ENCODE data around the gene CAVIN3. TPM values are rescaled to one million over a fixed set of nuclear protein-coding genes. Genes with fewer than 3 reads are reported as not detected.

CAVIN3 gene
- total RNA-seq, 4 donors from 2014 or later, result 8.2 to 124 (median 31.0) TPM

DNA sequence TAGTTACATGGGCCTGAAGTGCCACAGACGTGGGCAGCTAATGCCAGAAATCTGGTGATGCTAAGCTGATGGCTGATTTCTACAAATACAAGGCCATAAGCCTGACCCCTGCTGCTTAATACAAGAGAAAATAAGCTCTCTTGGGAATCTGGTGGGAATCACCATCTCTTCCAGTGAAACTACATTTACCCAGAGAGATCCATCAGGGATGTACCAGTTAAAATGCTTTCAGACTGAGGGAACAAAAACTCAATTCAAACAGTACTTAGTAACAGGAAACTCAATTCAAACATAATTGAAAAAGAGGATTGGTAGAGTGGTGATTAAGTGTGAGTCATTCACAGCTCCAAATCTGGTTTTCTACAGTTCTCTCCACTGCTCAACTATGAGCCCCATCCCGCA, 1.7 kb upstream of the CAVIN3 start:
- in situ Hi-C loops (cut with MboI; ENCODE audit: low pct_ligation_motif_present in 1 of 4, low pct_unique_long_range_greater_than_20kb in 1 of 4, low sequenced_read_pairs in 3 of 4), result loop anchor here in 1 of 4 donors (25.0 kb wide), 1 partner anchor 285 kb away; the partner anchor contains the start of gene OR56A1

GRCh38 chr11:6321356-6321755, 1.1 kb upstream of the CAVIN3 start:
- Histone ChIP-seq H3K36me3 (no peaks in the 10 kb centered on the region), H3K9me3 (no peaks in the 10 kb centered on the region), H3K4me3 (peak overlapping the region in 3 of 4 donors; percentile 37 to 59 (median 49)), H3K27me3 (peaks cover 5% of the 10 kb centered on the region), H3K27ac (peak overlapping the region; percentile 90 to 96 (median 95)), H3K4me1 (peaks cover 5 to 36% (median 26%) of the 10 kb centered on the region in 4 donors)
- no peak for DNase-seq
- TF ChIP-seq, protein P1, sequence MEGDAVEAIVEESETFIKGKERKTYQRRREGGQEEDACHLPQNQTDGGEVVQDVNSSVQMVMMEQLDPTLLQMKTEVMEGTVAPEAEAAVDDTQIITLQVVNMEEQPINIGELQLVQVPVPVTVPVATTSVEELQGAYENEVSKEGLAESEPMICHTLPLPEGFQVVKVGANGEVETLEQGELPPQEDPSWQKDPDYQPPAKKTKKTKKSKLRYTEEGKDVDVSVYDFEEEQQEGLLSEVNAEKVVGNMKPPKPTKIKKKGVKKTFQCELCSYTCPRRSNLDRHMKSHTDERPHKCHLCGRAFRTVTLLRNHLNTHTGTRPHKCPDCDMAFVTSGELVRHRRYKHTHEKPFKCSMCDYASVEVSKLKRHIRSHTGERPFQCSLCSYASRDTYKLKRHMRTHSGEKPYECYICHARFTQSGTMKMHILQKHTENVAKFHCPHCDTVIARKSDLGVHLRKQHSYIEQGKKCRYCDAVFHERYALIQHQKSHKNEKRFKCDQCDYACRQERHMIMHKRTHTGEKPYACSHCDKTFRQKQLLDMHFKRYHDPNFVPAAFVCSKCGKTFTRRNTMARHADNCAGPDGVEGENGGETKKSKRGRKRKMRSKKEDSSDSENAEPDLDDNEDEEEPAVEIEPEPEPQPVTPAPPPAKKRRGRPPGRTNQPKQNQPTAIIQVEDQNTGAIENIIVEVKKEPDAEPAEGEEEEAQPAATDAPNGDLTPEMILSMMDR (IDR thresholded peaks at IDR 0.05), result no peak
- TF ChIP-seq POLR2A (IDR thresholded peaks at IDR 0.05) (no peak), POLR2AphosphoS5 (IDR thresholded peaks at IDR 0.05) (no peak), EP300 (IDR thresholded peaks at IDR 0.05; ENCODE audit: low read depth) (no peak)
- WGBS, 2 donors (ENCODE audit: low coverage in 1 of 2), result 60 to 75% methylated on average over 2 to 12 of the region's 12 CpGs
- in situ Hi-C loops (cut with MboI; ENCODE audit: low pct_ligation_motif_present in 1 of 4, low pct_unique_long_range_greater_than_20kb in 1 of 4, low sequenced_read_pairs in 3 of 4), result loop anchor here in 1 of 4 donors (25.0 kb wide), 1 partner anchor 284 kb away; the partner anchor contains the start of gene OR56A1
- intact Hi-C loops (cut with DNase I; ENCODE audit: low total_unique reads), result no loop called here

More for the DNA sequence above, 1.7 kb upstream of the CAVIN3 start:
- 66 to 73% methylated on average over 2 of the region's 2 CpGs for WGBS, 2 donors (ENCODE audit: low coverage in 1 of 2)
- peaks cover 5 to 36% (median 26%) of the 10 kb centered on the region in 4 donors for H3K4me1 ChIP-seq
- H3K9me3 ChIP-seq, result no peaks in the 10 kb centered on the region
- peaks cover 5% of the 10 kb centered on the region for H3K27me3 ChIP-seq
- no peaks in the 10 kb centered on the region for H3K36me3 ChIP-seq
- DNase-seq, result no peak
- H3K27ac ChIP-seq, result peak overlapping the region; percentile 90 to 96 (median 95)
- H3K4me3 ChIP-seq, result no peak overlapping the region
- intact Hi-C loops (cut with DNase I; ENCODE audit: low total_unique reads), result no loop called here
- TF ChIP-seq POLR2AphosphoS5 (IDR thresholded peaks at IDR 0.05) (no peak), POLR2A (IDR thresholded peaks at IDR 0.05) (no peak), EP300 (IDR thresholded peaks at IDR 0.05; ENCODE audit: low read depth) (no peak)
- TF ChIP-seq, protein P1 (IDR thresholded peaks at IDR 0.05), result no peak

DNA sequence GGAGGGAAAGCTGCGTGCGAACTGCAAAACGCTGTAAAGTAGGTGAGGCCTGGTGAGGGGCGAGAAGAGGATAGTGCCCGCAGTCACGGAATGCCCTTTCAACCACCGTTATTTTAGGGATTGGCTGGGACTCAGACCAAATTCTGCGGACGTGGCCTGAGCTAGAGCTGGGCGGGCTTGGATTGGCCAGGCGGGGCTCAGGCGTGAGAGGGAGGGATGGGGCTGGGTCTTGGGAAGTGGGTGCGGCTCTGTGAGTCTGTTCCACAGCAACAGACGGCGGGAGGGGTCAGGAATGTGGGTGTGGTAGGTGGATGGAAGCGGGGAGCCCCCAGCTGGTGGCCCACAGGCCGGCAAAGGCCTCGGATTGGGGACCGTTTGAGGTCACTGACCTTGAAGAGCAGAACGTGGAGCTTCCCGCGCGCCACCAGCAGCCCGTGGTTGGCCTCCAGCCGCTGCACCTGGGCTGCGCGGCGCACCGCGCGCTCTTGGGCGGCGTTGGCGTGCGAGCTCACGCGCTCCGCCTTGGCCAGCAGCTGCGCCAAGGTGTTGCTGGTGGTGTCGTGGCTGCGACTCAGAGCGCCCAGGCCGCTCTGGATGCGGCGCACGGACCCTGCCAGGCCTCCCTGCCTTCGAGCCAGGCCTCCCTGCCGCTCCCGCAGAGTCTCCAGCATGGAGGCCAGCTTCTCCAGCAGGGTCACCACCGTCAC, 444 bp downstream of the CAVIN3 start:
- in situ Hi-C loops (cut with MboI; ENCODE audit: low pct_ligation_motif_present in 1 of 4, low pct_unique_long_range_greater_than_20kb in 1 of 4, low sequenced_read_pairs in 3 of 4), result loop anchor here in 1 of 4 donors (25.0 kb wide), 1 partner anchor 283 kb away; the partner anchor contains the start of gene OR56A1
- 9% methylated on average over 36 of the region's 50 CpGs; no CpG with 5 or more reads in 1 of the 2 donors for WGBS, 2 donors (ENCODE audit: low coverage in 1 of 2)
- peak overlapping the region; percentile 90 to 96 (median 95) for H3K27ac ChIP-seq
- peaks cover 5% of the 10 kb centered on the region for H3K27me3 ChIP-seq
- no peaks in the 10 kb centered on the region for H3K9me3 ChIP-seq
- no peaks in the 10 kb centered on the region for H3K36me3 ChIP-seq
- intact Hi-C loops (cut with DNase I; ENCODE audit: low total_unique reads), result loop anchor here (5.0 kb wide), 1 partner anchor 412 kb away; no protein-coding TSS in a partner anchor
- DNase-seq, result peak; percentile 81
- TF ChIP-seq POLR2A (IDR thresholded peaks at IDR 0.05) (no peak), POLR2AphosphoS5 (IDR thresholded peaks at IDR 0.05) (peak; percentile 17 to 66 (median 20)), EP300 (IDR thresholded peaks at IDR 0.05; ENCODE audit: low read depth) (no peak)
- peaks cover 10 to 36% (median 26%) of the 10 kb centered on the region in 4 donors for H3K4me1 ChIP-seq
- peak overlapping the region; percentile 37 to 63 (median 54) for H3K4me3 ChIP-seq

DNA sequence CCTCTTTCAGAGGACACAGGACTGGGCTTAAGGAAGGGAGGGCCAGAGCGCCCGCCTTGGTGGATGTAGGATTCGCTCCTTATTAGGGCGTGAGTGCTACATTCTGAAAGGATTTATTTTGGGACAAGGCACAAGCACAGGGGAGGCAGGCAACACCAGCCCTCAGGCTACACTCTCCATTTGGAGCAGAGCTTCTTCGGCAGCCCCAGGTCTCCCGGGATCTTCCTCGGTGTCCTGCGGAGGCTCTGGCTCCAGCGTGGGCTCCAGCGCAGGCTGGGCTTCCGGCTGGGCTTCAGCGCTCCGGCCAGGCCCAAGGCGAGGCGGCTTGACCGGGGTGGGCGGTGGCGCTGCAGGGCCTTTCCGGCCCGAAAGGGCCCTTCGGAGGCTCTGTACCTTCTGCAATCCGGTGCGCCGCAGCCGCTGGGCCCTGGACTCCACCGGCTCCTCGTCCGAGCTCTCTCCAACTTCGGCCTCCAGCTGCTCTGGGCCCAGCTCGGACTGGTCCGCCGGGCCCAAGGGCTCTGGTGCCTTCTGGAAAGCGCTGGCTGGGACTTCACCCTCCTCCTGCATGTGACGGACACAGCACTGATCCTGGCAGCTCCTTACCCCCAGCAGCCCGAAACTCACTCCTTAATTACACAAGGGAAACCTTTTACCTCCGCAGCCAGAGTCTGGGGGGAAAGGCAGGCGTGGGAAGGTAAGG, 1.1 kb downstream of the CAVIN3 start:
- 42% methylated on average over 24 of the region's 37 CpGs; no CpG with 5 or more reads in 1 of the 2 donors for WGBS, 2 donors (ENCODE audit: low coverage in 1 of 2)
- no peaks in the 10 kb centered on the region for H3K36me3 ChIP-seq
- TF ChIP-seq POLR2AphosphoS5 (IDR thresholded peaks at IDR 0.05) (peak in 1 of 3 donors; percentile 20), POLR2A (IDR thresholded peaks at IDR 0.05) (peak; percentile 39), EP300 (IDR thresholded peaks at IDR 0.05; ENCODE audit: low read depth) (no peak)
- TF ChIP-seq, protein P1 (IDR thresholded peaks at IDR 0.05), result no peak
- no peaks in the 10 kb centered on the region for H3K9me3 ChIP-seq
- intact Hi-C loops (cut with DNase I; ENCODE audit: low total_unique reads) (loop anchor here (5.0 kb wide), 1 partner anchor 413 kb away; no protein-coding TSS in a partner anchor), in situ Hi-C loops (cut with MboI; ENCODE audit: low pct_ligation_motif_present in 1 of 4, low pct_unique_long_range_greater_than_20kb in 1 of 4, low sequenced_read_pairs in 3 of 4) (loop anchor here in 1 of 4 donors (25.0 kb wide), 1 partner anchor 282 kb away; the partner anchor contains the start of gene OR56A1)
- peak; percentile 16 for DNase-seq
- peaks cover 5% of the 10 kb centered on the region for H3K27me3 ChIP-seq
- peaks cover 10 to 36% (median 26%) of the 10 kb centered on the region in 4 donors for H3K4me1 ChIP-seq
- H3K27ac ChIP-seq, result peak overlapping the region; percentile 90 to 96 (median 95)
- H3K4me3 ChIP-seq, result peak overlapping the region; percentile 37 to 63 (median 54)
